SK-N-SH treated with all-trans-retinoic acid at 6 μM for 48 hours (cell line): ENCODE results near the gene TMEM245.

Experiments used
- ATAC-seq: fragments of 200-7000 bp; cut with Tn5 transposase; 3 replicates; pipeline ENCODE4 v1.9.1; 2020; ENCODE audit warnings: mild to moderate bottlenecking, moderate library complexity
- ARNTL ChIP-seq: fragments of 450-650 bp; formaldehyde crosslinking; IDR thresholded peaks from 2 replicates; pipeline ENCODE4 v1.5.0; 2020; ENCODE audit warnings: low read depth, mild to moderate bottlenecking, moderate library complexity, borderline replicate concordance
- BACH2 ChIP-seq: fragments of 250-450 bp; sonication (Bioruptor Pico); IDR thresholded peaks from 2 replicates; pipeline ENCODE4 v1.9.0; 2021; ENCODE audit warnings: mild to moderate bottlenecking, borderline replicate concordance
- CSDC2 ChIP-seq: fragments of 250-450 bp; sonication (Bioruptor Pico); IDR thresholded peaks from 2 replicates; pipeline ENCODE4 v1.5.0; 2020; ENCODE audit warnings: mild to moderate bottlenecking, moderate library complexity
- ESRRG ChIP-seq: fragments of 250-450 bp; sonication (Bioruptor Pico); IDR thresholded peaks from 2 replicates; pipeline ENCODE4 v1.6.1; 2021; ENCODE audit warnings: mild to moderate bottlenecking
- GLIS3 ChIP-seq: fragments of 250-450 bp; sonication (Bioruptor Pico); IDR thresholded peaks from 2 replicates; pipeline ENCODE4 v1.5.0; 2020; ENCODE audit warnings: mild to moderate bottlenecking, moderate library complexity
- ISL1 ChIP-seq: fragments of 250-450 bp; sonication (Bioruptor Pico); IDR thresholded peaks from 2 replicates; pipeline ENCODE4 v2.1.2; 2022; ENCODE audit warnings: mild to moderate bottlenecking, moderate library complexity
- OSR1 ChIP-seq: fragments of 250-450 bp; sonication (Bioruptor Pico); IDR thresholded peaks from 2 replicates; pipeline ENCODE4 v1.8.0; 2022; ENCODE audit warnings: moderate library complexity, mild to moderate bottlenecking, inconsistent platforms
- PATZ1 ChIP-seq: fragments of 250-450 bp; sonication (Bioruptor Pico); IDR thresholded peaks from 2 replicates; pipeline ENCODE4 v1.8.0; 2020; ENCODE audit warnings: mild to moderate bottlenecking, moderate library complexity, borderline replicate concordance
- POU6F1 ChIP-seq: fragments of 250-450 bp; sonication (Bioruptor Pico); IDR thresholded peaks from 2 replicates; pipeline ENCODE4 v1.8.0; 2021; ENCODE audit warnings: low read depth, mild to moderate bottlenecking, moderate library complexity, borderline replicate concordance
- PPARA ChIP-seq: fragments of 250-450 bp; sonication (Bioruptor Pico); IDR thresholded peaks from 2 replicates; pipeline ENCODE4 v1.5.0; 2020; ENCODE audit warnings: mild to moderate bottlenecking, borderline replicate concordance
- RARB ChIP-seq: fragments of 250-450 bp; sonication (Bioruptor Pico); IDR thresholded peaks from 2 replicates; pipeline ENCODE4 v1.8.0; 2021; ENCODE audit warnings: mild to moderate bottlenecking, moderate library complexity
- TCF4 ChIP-seq: fragments of 250-450 bp; sonication (Bioruptor Pico); IDR thresholded peaks from 2 replicates; pipeline ENCODE4 v1.8.0; 2021; ENCODE audit warnings: mild to moderate bottlenecking, moderate library complexity, borderline replicate concordance
- ZFP3 ChIP-seq: fragments of 250-450 bp; sonication (Bioruptor Pico); IDR thresholded peaks from 2 replicates; pipeline ENCODE4 v1.5.0; 2020; ENCODE audit warnings: mild to moderate bottlenecking, moderate library complexity
- ZFP30 ChIP-seq: fragments of 450-650 bp; formaldehyde crosslinking; IDR thresholded peaks from 2 replicates; pipeline ENCODE4 v1.5.0; 2022; ENCODE audit warnings: mild to moderate bottlenecking, moderate library complexity
- ZNF565 ChIP-seq: fragments of 450-650 bp; formaldehyde crosslinking; conservative IDR thresholded peaks from 2 replicates; pipeline ENCODE4 v1.5.0; 2020; ENCODE audit warnings: low read depth, mild to moderate bottlenecking, moderate library complexity
- ZNF8 ChIP-seq: fragments of 450-650 bp; formaldehyde crosslinking; IDR thresholded peaks from 2 replicates; pipeline ENCODE4 v1.5.0; 2020; ENCODE audit warnings: mild to moderate bottlenecking, moderate library complexity
- TF ChIP-seq, protein P1 (sequence below): fragments of 250-450 bp; sonication (Bioruptor Pico); IDR thresholded peaks from 2 replicates; pipeline ENCODE4 v1.5.0; 2020; ENCODE audit warnings: mild to moderate bottlenecking, moderate library complexity
- TF ChIP-seq, protein P2 (sequence below): fragments of 250-450 bp; sonication (Bioruptor Pico); IDR thresholded peaks from 2 replicates; pipeline ENCODE4 v1.5.1; 2021; ENCODE audit warnings: mild to moderate bottlenecking, moderate library complexity

The TMEM245 gene

GRCh38 chr9:109082091-109082620, 37.6 kb downstream of the TMEM245 start:
- TF ChIP-seq POU6F1 (CRISPR knock-in tag) (no peak), GLIS3 (CRISPR knock-in tag) (no peak), ESRRG (CRISPR knock-in tag) (no peak), BACH2 (CRISPR knock-in tag) (no peak), ZNF8 (CRISPR knock-in tag) (no peak), ARNTL (CRISPR knock-in tag) (no peak), ZNF565 (CRISPR knock-in tag) (no peak), ZFP3 (CRISPR knock-in tag) (no peak), ISL1 (no peak), TCF4 (CRISPR knock-in tag) (no peak), PATZ1 (no peak), RARB (CRISPR knock-in tag) (no peak)
- TF ChIP-seq, protein P1, sequence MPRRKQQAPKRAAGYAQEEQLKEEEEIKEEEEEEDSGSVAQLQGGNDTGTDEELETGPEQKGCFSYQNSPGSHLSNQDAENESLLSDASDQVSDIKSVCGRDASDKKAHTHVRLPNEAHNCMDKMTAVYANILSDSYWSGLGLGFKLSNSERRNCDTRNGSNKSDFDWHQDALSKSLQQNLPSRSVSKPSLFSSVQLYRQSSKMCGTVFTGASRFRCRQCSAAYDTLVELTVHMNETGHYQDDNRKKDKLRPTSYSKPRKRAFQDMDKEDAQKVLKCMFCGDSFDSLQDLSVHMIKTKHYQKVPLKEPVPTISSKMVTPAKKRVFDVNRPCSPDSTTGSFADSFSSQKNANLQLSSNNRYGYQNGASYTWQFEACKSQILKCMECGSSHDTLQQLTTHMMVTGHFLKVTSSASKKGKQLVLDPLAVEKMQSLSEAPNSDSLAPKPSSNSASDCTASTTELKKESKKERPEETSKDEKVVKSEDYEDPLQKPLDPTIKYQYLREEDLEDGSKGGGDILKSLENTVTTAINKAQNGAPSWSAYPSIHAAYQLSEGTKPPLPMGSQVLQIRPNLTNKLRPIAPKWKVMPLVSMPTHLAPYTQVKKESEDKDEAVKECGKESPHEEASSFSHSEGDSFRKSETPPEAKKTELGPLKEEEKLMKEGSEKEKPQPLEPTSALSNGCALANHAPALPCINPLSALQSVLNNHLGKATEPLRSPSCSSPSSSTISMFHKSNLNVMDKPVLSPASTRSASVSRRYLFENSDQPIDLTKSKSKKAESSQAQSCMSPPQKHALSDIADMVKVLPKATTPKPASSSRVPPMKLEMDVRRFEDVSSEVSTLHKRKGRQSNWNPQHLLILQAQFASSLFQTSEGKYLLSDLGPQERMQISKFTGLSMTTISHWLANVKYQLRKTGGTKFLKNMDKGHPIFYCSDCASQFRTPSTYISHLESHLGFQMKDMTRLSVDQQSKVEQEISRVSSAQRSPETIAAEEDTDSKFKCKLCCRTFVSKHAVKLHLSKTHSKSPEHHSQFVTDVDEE, result no peak
- TF ChIP-seq, protein P2, sequence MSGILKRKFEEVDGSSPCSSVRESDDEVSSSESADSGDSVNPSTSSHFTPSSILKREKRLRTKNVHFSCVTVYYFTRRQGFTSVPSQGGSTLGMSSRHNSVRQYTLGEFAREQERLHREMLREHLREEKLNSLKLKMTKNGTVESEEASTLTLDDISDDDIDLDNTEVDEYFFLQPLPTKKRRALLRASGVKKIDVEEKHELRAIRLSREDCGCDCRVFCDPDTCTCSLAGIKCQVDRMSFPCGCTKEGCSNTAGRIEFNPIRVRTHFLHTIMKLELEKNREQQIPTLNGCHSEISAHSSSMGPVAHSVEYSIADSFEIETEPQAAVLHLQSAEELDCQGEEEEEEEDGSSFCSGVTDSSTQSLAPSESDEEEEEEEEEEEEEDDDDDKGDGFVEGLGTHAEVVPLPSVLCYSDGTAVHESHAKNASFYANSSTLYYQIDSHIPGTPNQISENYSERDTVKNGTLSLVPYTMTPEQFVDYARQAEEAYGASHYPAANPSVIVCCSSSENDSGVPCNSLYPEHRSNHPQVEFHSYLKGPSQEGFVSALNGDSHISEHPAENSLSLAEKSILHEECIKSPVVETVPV (CRISPR knock-in tag), result no peak
- ATAC-seq, result no peak

GRCh38 chr9:109074236-109074889, 45.4 kb downstream of the TMEM245 start:
- TF ChIP-seq ZFP30 (no peak), PPARA (CRISPR knock-in tag) (no peak), ESRRG (CRISPR knock-in tag) (no peak), OSR1 (CRISPR knock-in tag) (no peak), ISL1 (no peak), ARNTL (CRISPR knock-in tag) (no peak), CSDC2 (no peak)
- TF ChIP-seq, protein P1, result no peak
- TF ChIP-seq, all 23 proteins: peak for 0
- ATAC-seq, result no peak

DNA sequence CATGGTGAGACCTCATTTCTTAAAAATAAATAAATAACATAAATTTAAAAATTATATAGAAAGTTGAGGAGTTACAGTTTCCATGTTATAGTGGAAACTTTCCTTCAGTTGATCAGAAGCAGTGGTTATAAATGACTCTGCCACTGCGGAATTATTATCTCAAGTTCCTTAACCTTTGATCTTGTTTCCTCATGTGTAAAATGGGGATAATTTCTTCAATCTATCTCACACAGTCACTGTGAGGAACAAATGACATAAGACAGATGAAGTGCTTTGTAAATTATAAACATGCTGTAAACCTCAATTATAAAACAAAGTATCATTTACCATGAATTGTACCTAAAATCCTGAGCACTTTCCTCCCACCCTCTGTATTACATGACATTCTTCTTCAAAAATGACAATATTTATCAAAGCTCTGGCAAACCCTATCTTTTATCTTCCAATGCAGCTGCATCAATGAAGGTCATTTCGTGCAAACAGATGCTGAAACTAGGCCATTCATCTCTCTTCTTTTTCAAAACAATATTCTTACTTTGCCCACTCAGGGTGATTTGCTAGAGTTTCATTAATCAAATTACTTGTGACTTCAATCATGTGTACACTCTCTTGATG, 46.8 kb downstream of the TMEM245 start:
- TF ChIP-seq ESRRG (CRISPR knock-in tag) (no peak), PATZ1 (no peak), ARNTL (CRISPR knock-in tag) (no peak), TCF4 (CRISPR knock-in tag) (no peak)
- TF ChIP-seq, protein P1, result no peak
- no peak for ATAC-seq
